Uterus (tissue), 2 donors: ENCODE results near the gene MYOD1.

Source experiments
- POLR2A ChIP-seq, 2 donors: fragments of 450-650 bp; IDR thresholded peaks; one replicate each; pipeline ENCODE4 v1.6.1; 2016; ENCODE audit warnings: antibody characterized with exemption in 2 of 2, mild to moderate bottlenecking in 1 of 2, moderate library complexity in 1 of 2
- TF ChIP-seq, protein P1 (sequence below), 4 experiments: fragments of 200-600 bp in 2 of 4; fragments of 450-650 bp in 2 of 4; sonication (generic) in 2 of 4; IDR thresholded peaks; one replicate each; pipeline ENCODE4 v1.5.1; 2016 to 2019; ENCODE audit warnings: antibody characterized with exemption in 4 of 4, mild to moderate bottlenecking in 2 of 4, moderate library complexity in 1 of 4

GRCh38 chr11:17694494-17695110 is 24.8 kb upstream of the MYOD1 start:
- TF ChIP-seq, protein P1, sequence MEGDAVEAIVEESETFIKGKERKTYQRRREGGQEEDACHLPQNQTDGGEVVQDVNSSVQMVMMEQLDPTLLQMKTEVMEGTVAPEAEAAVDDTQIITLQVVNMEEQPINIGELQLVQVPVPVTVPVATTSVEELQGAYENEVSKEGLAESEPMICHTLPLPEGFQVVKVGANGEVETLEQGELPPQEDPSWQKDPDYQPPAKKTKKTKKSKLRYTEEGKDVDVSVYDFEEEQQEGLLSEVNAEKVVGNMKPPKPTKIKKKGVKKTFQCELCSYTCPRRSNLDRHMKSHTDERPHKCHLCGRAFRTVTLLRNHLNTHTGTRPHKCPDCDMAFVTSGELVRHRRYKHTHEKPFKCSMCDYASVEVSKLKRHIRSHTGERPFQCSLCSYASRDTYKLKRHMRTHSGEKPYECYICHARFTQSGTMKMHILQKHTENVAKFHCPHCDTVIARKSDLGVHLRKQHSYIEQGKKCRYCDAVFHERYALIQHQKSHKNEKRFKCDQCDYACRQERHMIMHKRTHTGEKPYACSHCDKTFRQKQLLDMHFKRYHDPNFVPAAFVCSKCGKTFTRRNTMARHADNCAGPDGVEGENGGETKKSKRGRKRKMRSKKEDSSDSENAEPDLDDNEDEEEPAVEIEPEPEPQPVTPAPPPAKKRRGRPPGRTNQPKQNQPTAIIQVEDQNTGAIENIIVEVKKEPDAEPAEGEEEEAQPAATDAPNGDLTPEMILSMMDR (IDR thresholded peaks at IDR 0.05) = no peak
- no peak for TF ChIP-seq POLR2A (IDR thresholded peaks at IDR 0.05)
